GM21526 (cell line): Measurements from ENCODE around the gene CLVS2.

ENCODE experiments used
- ATAC-seq: cut with Tn5 transposase; IDR thresholded peaks from one replicate; pipeline ENCODE4 v1.9.1; 2021; ENCODE audit warnings: moderate library complexity; ENCODE audit not compliant: unreplicated experiment, low FRiP score

Gene CLVS2

GRCh38 chr6:122995921-122996793 is at the start of gene CLVS2:
Gene CLVS2, plus strand, starts transcription at chr6:122996235. Its CDS starts 1,543 bp downstream, at chr6:122997778.
- no peak for ATAC-seq

- ATAC-seq: no peak
Observed at GRCh38 chr6:122947355-122947754, 48.7 kb upstream of the CLVS2 start.

GRCh38 chr6:122953766-122954165 is 42.3 kb upstream of the CLVS2 start:
- ATAC-seq: no peak

- no peak for ATAC-seq
Observed at GRCh38 chr6:122956376-122956775, 39.7 kb upstream of the CLVS2 start.

GRCh38 chr6:122962000-122962624 is 33.9 kb upstream of the CLVS2 start:
- no peak for ATAC-seq

- ATAC-seq: no peak
Observed at GRCh38 chr6:122969999-122970533, 26.0 kb upstream of the CLVS2 start.

- ATAC-seq: no peak
Observed at GRCh38 chr6:122977180-122977579, 18.9 kb upstream of the CLVS2 start.

- no peak for ATAC-seq
Observed at GRCh38 chr6:122984393-122984792, 11.6 kb upstream of the CLVS2 start.

- ATAC-seq: no peak
Observed at GRCh38 chr6:122994256-122994655, 1.8 kb upstream of the CLVS2 start.

GRCh38 chr6:122996794-122997505 is 915 bp downstream of the CLVS2 start:
- no peak for ATAC-seq

GRCh38 chr6:122997541-122998150 is 1.6 kb downstream of the CLVS2 start:
- no peak for ATAC-seq

GRCh38 chr6:122998403-122998975 is 2.5 kb downstream of the CLVS2 start:
- ATAC-seq: no peak

GRCh38 chr6:123000244-123000770 is 4.3 kb downstream of the CLVS2 start:
- no peak for ATAC-seq

GRCh38 chr6:123001540-123001939 is 5.5 kb downstream of the CLVS2 start:
- ATAC-seq: no peak

GRCh38 chr6:123007885-123008284 is 11.8 kb downstream of the CLVS2 start:
- ATAC-seq: no peak

- ATAC-seq: no peak
Observed at GRCh38 chr6:123009059-123009458, 13.0 kb downstream of the CLVS2 start.

GRCh38 chr6:123014835-123015234 is 18.8 kb downstream of the CLVS2 start:
- ATAC-seq: no peak

- ATAC-seq: no peak
Observed at GRCh38 chr6:123016431-123017103, 20.5 kb downstream of the CLVS2 start.

GRCh38 chr6:123017104-123017682 is 21.2 kb downstream of the CLVS2 start:
- no peak for ATAC-seq
